Keratinocyte (primary cell): Measurements from ENCODE around the gene CMSS1. TPM values are rescaled to one million over a fixed set of nuclear protein-coding genes. Genes with fewer than 3 reads are reported as not detected.

ENCODE experiments used
- DNase-seq: peaks from one replicate; pipeline ENCODE4 v3.0.0-alpha.2; 2011; ENCODE audit warnings: low read depth, missing footprints, low spot score
- FAIRE-seq: peaks from 2 replicates; lab custom pipeline; 2011; peaks lifted over from hg19 to GRCh38; lab: Jason Lieb, UNC
- H2AFZ ChIP-seq: 2 replicates; pipeline ENCODE4 v1.6.0; 2012; ENCODE audit warnings: low read length, control low read depth, inconsistent platforms; ENCODE audit not compliant: control insufficient read depth
- H3K27ac ChIP-seq: 2 replicates; pipeline ENCODE4 v1.5.1; 2011; ENCODE audit warnings: low read length; ENCODE audit not compliant: control insufficient read depth, insufficient read depth
- H3K27me3 ChIP-seq: 3 replicates; pipeline ENCODE4 v1.6.0; 2011; ENCODE audit warnings: low read length; ENCODE audit not compliant: control insufficient read depth, insufficient read depth; ENCODE audit errors: extremely low read depth
- H3K36me3 ChIP-seq, 2 experiments: 2 replicates in 1 of 2; 3 replicates in 1 of 2; pipeline ENCODE4 v1.5.1; 2011; ENCODE audit warnings: low read length in 2 of 2, mild to moderate bottlenecking in 1 of 2; ENCODE audit not compliant: control insufficient read depth in 2 of 2, insufficient read depth in 2 of 2; ENCODE audit errors: extremely low read depth in 1 of 2
- H3K4me1 ChIP-seq: 3 replicates; pipeline ENCODE4 v1.5.1; 2011; ENCODE audit warnings: low read length; ENCODE audit not compliant: control insufficient read depth, insufficient read depth; ENCODE audit errors: extremely low read depth
- H3K4me2 ChIP-seq: 3 replicates; pipeline ENCODE4 v1.6.0; 2011; ENCODE audit warnings: low read depth, low read length; ENCODE audit not compliant: control insufficient read depth, insufficient read depth; ENCODE audit errors: extremely low read depth
- H3K4me3 ChIP-seq, 3 experiments: fragments of 200-600 bp in 1 of 3; sonication (generic) in 1 of 3; 2 replicates in 2 of 3; 3 replicates in 1 of 3; pipeline ENCODE4 v1.5.1; 2011 to 2016; ENCODE audit warnings: low read length in 3 of 3, mild to moderate bottlenecking in 3 of 3, control low read depth in 2 of 3, inconsistent platforms in 1 of 3, low read depth in 1 of 3, mixed read lengths in 1 of 3, mixed run types in 1 of 3, moderate library complexity in 1 of 3; ENCODE audit not compliant: control insufficient read depth in 2 of 3, insufficient read depth in 2 of 3; ENCODE audit errors: extremely low read depth in 1 of 3
- H3K79me2 ChIP-seq: 2 replicates; pipeline ENCODE4 v1.6.0; 2012; ENCODE audit warnings: low read length; ENCODE audit not compliant: control insufficient read depth, insufficient read depth
- H3K9ac ChIP-seq: 3 replicates; pipeline ENCODE4 v1.6.0; 2011; ENCODE audit warnings: low read length; ENCODE audit not compliant: control insufficient read depth, insufficient read depth; ENCODE audit errors: extremely low read depth
- H3K9me1 ChIP-seq: 3 replicates; pipeline ENCODE4 v1.6.0; 2011; ENCODE audit warnings: low read length; ENCODE audit not compliant: control insufficient read depth, insufficient read depth; ENCODE audit errors: extremely low read depth
- H3K9me3 ChIP-seq: 2 replicates; pipeline ENCODE4 v1.5.1; 2012; ENCODE audit warnings: low read depth, low read length; ENCODE audit not compliant: control insufficient read depth
- H4K20me1 ChIP-seq: 3 replicates; pipeline ENCODE4 v1.6.0; 2011; ENCODE audit warnings: low read length; ENCODE audit not compliant: control insufficient read depth, insufficient read depth; ENCODE audit errors: extremely low read depth
- CTCF ChIP-seq, 3 experiments: IDR thresholded peaks in 1 of 3; conservative IDR thresholded peaks in 1 of 3; optimal IDR thresholded peaks in 1 of 3; 2 replicates in 2 of 3; 3 replicates in 1 of 3; pipeline versions ENCODE3 to v1.5.1; 2011; ENCODE audit warnings: low read length in 3 of 3, mild to moderate bottlenecking in 3 of 3, moderate library complexity in 2 of 3, control low read depth in 1 of 3, inconsistent platforms in 1 of 3; ENCODE audit not compliant: insufficient read depth in 2 of 3; ENCODE audit errors: extremely low read depth in 1 of 3
- EZH2 ChIP-seq: IDR thresholded peaks from one replicate; pipeline ENCODE4 v1.6.1; 2012; ENCODE audit warnings: inconsistent platforms, mild to moderate bottlenecking, low read length, moderate library complexity
- dilution Hi-C: fragments of 300-500 bp; cut with MboI; formaldehyde crosslinking; loops from one replicate; pipeline ENCODE4 v1.7.0; 2020; ENCODE audit warnings: low sequenced_read_pairs; ENCODE audit not compliant: extremely low pct_ligation_motif_present
- polyA plus RNA-seq, 5 experiments: library from polyadenylated mRNA; depleted of rRNA in 3 of 5; stranded (reverse) in 3 of 5; stranded (forward) in 1 of 5; unstranded in 1 of 5; fragments of >200 nt; gene quantifications; 1 replicate in 1 of 5; 2 replicates in 3 of 5; 3 replicates in 1 of 5; pipeline versions ENCODE4 v1.2.1 to v1.2.3, GENCODE V29; 2011 to 2012; ENCODE audit warnings: missing spikeins in 2 of 5, low read depth in 1 of 5, low replicate concordance in 1 of 5

Gene CMSS1
- polyA plus RNA-seq, 1 donor (not counting 4 experiments of a cell fraction or from before 2014, with no cell fraction given) = 37.2 TPM

GRCh38 chr3:99863002-99863401 is 45.3 kb downstream of the CMSS1 start:
- H4K20me1 ChIP-seq = no peaks in the 10 kb centered on the region
- H2AFZ ChIP-seq = no peak overlapping the region
- no peaks in the 10 kb centered on the region for H3K9me3 ChIP-seq
- FAIRE-seq = no peak
- H3K27me3 ChIP-seq = no peaks in the 10 kb centered on the region
- no peak overlapping the region for H3K4me2 ChIP-seq
- H3K9ac ChIP-seq = no peak overlapping the region
- peaks cover 41% of the 10 kb centered on the region for H3K79me2 ChIP-seq
- peaks cover 2% of the 10 kb centered on the region for H3K9me1 ChIP-seq
- peaks cover 15% of the 10 kb centered on the region for H3K4me1 ChIP-seq
- TF ChIP-seq EZH2 (no peak), CTCF (optimal IDR thresholded peaks at IDR 0.05 in 1 of 3, IDR thresholded peaks at IDR 0.05 in 1 of 3, conservative IDR thresholded peaks at IDR 0.05 in 1 of 3; ENCODE audit: extremely low read depth in 1 of 3, insufficient read depth in 2 of 3, low read length in 3 of 3) (no peak)
- peaks cover 14 to 24% of the 10 kb centered on the region in 2 experiments for H3K36me3 ChIP-seq
- H3K27ac ChIP-seq = no peak overlapping the region
- dilution Hi-C loops = no loop called here
- no peak for DNase-seq
- no peak overlapping the region for H3K4me3 ChIP-seq

- Histone ChIP-seq H3K36me3 (peaks cover 14 to 26% of the 10 kb centered on the region in 2 experiments), H3K27me3 (no peaks in the 10 kb centered on the region), H3K9ac (no peak overlapping the region), H3K27ac (no peak overlapping the region), H3K4me2 (no peak overlapping the region), H3K4me1 (peaks cover 15% of the 10 kb centered on the region), H4K20me1 (no peaks in the 10 kb centered on the region), H3K79me2 (peaks cover 44% of the 10 kb centered on the region), H3K9me1 (peaks cover 2% of the 10 kb centered on the region), H2AFZ (no peak overlapping the region), H3K9me3 (no peaks in the 10 kb centered on the region), H3K4me3 (no peak overlapping the region)
- DNase-seq (no peak), FAIRE-seq (no peak)
- dilution Hi-C loops = no loop called here
- no peak for TF ChIP-seq EZH2
- no peak for TF ChIP-seq CTCF (optimal IDR thresholded peaks at IDR 0.05 in 1 of 3, IDR thresholded peaks at IDR 0.05 in 1 of 3, conservative IDR thresholded peaks at IDR 0.05 in 1 of 3; ENCODE audit: extremely low read depth in 1 of 3, insufficient read depth in 2 of 3, low read length in 3 of 3)
Measured at GRCh38 chr3:99863588-99863987, 45.9 kb downstream of the CMSS1 start.
